ENCODE data around the gene KLHL29.
A peak's percentile ranks its signal among the peaks of the same experiment; 100 is the strongest.

The KLHL29 gene

DNA sequence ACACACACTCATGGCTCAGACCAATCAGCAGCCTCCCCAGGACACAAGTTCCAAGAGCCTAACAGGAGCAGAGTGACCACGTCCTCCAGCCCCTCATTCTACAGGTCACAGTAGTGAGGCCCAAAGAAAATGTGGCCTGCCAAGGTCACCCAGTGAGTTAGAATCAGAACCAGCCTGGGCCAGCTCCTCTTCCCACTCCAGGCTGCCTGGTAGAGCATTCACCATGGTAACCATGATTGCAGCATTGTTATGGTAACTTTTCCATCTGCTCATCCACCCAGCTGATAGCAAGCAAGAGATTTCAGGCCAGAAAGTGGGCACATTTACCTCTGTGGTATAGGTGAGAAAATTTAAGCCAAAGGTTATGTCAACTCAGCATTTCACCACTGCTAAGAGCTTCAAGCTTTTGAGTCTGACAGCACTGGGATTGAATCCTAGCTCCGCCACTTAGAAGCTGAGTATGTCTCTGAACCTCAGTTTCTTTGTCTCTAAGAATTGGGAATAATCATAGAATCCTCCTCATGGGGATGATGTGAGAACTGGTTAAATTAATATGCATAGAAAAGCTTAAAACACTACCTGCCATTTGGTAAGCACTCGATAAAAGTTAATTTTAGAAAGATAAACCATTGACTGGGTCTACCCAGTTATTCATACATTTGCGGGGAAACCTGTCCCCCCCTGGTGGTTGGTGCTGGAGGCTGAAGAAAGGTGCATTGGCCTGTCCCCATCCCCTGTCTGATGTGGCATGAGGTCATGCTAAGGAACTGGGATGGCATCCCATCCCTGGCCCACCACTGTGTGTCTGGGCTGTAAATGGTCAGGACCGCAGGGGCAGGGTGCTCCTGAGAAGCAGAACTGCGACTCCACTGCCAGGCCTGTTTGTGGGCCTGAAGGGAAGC lies 181.5 kb downstream of the KLHL29 start:
- DNase-seq: peak in 6 of 56 donors; percentile 17 to 34 (median 28)

GRCh38 chr2:23567161-23567756 lies 182.3 kb downstream of the KLHL29 start:
- DNase-seq: no peak

- DNase-seq: no peak
These were observed 183.2 kb downstream of the KLHL29 start for GRCh38 chr2:23568211-23568610.

GRCh38 chr2:23568626-23569190 lies 183.7 kb downstream of the KLHL29 start:
- DNase-seq: no peak

DNA sequence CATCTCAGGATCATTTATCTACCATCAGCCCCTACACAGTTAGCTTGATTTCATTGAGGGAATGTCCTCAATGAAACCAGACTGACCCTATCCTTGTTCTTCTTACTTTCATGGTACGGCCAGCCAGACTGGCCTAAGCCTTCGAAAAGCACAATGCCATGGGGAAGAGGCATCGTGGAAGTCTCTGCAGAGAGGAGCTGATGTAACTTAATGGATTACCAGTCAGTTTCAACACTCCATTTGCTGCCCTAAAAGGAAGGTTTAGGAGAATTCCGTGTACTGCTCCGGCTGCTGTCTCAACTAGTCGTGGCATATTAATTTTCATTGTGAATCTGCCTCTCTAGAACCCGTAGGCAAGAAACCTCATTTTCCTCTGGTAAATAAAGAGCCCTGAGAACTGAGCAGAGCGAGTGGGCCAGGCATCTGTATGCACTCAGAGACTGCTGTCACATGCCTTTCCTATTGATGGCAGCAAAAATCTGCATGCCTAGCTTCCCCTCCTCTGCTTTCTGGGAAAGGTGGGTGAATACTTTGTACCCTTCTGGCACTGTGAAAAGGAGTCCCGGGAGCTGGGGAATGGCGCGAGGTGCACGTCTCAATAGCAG lies 184.9 kb downstream of the KLHL29 start:
- peak in 15 of 56 donors; percentile 9 to 63 (median 31) for DNase-seq

DNA sequence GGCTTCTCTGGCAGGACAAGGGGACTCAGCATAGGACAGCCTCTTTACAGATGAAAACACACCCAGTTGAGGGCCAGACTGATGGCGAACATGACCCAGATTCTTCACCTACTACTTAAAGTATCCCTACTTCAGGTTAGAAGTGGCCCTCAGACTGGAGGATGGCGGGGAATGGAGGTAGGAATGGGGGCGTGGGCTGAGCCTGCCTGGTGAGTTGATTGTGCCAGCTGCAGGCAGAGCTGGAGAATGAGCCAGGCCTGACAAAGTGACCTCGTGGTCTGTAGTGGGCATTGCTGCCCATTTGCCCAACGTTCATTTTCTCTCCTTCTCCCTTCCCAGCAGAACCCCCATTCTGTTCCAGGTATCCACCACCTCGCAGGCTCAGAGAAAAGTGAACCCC lies 186.1 kb downstream of the KLHL29 start:
- no peak for DNase-seq

DNA sequence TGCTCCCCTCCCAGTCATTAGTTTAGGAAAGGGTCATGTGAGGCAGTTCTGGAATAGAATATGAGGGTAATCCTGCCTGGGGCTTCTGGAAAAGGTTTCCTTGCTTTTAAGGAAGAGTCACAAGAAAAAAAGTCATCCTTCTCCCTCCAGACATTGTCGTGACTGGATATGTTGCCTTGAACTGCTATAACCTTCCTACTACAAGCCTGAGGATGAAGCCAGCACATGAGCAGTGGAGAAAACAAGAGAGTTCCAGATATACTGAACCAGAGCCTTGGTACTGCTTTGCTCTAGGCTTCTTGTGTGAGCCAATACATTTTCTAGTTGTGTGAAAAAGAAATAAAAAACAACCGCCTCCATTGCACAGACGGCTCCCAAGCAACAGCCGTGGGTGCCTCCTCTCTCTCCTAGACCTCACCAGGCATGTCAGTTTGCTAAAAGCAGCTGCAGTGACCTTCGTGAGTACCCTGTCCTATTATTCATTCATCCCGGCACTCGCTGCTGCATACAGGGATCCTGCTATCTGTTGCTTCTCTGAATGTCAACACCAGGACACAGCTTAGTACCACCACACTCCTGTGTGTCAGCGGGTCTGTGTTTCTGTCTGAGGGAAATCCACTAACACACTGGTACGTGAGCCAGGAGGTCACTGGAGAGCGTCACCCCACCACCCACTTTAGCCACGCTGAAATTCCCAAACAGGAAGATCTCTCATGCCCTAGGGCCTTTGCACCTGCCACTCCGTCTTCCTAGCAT lies 186.7 kb downstream of the KLHL29 start:
- no peak for DNase-seq

- no peak for DNase-seq
These were observed 190.1 kb downstream of the KLHL29 start for GRCh38 chr2:23574919-23575654.

DNA sequence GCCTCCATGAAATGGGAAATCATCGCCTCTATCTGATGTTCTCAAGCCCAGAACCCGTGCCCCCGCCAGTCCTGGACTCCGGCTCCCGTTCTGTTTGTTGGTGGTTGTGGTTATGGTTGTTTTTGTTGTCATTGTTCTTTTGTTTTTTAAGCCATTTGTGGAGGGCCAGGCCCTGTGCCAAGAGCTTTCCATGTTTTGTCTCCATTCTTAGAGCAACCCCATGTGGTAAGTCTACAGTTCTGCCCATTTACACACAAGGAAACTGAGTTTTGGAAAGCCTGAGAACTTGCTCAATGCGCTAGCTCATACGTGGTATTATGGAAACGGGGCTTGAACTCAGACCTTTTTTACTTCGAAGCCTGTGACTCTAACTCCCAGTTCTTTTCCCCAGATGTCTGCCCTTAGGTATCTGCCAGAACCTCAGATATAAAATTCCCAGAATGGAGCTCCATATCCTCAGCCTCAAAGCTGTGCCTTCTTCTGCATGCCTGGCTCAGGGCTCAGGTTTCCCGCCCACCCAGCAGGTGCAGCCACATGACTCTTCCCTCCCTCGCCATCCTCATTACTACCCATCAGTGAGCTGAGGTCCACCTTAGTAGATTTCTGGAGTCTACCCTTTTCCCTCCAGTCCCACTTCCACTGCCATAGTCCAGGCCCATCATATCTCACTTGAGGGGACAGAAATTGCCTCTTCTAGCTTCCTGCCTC lies 194.1 kb downstream of the KLHL29 start:
- no peak for DNase-seq

GRCh38 chr2:23579674-23580073 lies 194.7 kb downstream of the KLHL29 start:
- DNase-seq: no peak

DNA sequence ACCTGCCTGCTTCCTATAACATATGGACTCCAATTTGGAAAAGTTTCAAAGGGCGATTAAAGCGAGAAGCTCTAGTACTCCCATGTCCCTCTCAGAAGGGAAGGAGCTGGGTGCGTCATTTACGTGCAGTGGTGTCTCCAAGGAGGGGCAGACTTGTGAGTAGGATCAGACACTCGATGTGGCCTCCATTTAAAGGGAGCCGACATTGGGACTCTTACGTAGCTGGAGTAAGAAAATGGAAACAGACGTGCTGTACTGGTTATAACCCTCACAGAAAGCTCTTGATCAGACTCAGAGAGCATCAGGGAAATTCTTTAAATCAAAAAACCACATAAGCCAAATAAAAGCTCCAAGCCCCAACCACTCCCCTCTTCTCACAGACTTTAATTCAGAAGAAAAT lies 198.5 kb downstream of the KLHL29 start:
- no peak for DNase-seq

GRCh38 chr2:23584054-23584745 lies 199.2 kb downstream of the KLHL29 start:
- no peak for DNase-seq

DNA sequence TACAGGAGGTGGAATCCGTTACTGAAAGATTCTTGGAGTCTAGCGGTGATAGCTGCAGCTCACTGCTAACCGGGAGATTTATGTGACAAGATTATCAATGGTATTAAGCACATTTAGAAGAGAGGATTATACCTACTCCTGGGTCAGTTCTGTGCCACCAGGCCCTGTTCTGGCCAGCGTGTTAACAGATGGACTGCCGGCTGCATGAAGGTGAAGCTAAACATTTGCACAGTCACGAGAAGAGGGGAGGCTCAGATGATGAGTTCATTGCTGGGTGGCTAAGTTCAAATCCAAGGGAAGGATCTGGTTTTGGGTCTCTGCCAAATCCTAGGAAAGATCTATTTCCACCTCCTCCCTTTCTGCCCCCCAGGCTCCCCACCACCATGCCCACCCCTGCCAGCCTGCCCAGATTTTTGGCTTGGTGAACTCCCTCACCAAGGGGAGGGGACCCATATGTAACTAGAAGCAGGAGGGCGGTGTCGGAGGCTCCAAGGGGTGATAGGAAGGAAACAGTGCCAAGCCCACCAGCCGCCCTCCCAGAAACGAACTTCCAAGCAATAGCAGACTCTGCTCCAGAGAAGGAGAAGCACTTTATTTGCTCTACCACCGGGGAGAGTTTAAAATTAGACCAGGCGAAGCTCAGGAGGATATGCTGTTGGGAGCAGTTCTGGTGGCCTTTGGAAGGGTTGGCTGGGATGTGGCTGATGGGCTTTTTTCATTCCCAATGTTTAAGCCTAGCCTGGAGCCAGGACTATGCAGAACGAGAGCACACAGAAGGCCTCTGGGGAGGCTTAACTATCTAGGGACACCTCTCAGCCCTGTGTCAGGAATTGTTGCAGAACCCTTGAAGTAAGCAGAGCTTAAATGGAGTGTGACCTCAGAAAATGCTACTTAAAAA lies 200.5 kb downstream of the KLHL29 start:
- no peak for DNase-seq

DNA sequence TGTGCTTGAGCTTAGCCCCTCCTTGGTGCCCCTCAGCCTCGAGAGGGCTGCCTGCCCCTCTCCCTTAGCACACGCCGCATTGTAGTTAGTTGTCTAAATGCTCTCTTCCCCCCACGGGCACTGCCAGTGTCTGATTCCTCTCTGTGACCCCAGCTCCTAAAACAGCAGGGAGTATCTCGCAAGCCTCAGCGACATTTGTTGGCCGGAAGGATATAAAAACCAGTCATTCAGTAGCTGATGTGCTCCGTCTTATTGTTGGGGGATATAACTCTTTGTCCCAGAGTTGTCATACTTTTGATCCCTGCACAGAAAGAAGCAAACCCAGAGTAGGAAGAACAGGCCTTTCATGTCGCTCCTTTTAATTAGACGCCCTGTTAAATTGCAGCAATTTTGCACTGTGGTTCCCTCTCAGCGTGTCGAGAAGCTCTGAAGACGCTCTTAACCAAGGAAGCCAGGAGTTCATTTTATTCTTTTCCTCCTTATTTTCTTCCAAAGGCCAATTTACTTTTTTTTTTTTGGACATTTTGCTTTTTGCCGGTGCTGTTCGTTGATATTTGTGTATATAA lies 201.8 kb downstream of the KLHL29 start:
- no peak for DNase-seq

DNA sequence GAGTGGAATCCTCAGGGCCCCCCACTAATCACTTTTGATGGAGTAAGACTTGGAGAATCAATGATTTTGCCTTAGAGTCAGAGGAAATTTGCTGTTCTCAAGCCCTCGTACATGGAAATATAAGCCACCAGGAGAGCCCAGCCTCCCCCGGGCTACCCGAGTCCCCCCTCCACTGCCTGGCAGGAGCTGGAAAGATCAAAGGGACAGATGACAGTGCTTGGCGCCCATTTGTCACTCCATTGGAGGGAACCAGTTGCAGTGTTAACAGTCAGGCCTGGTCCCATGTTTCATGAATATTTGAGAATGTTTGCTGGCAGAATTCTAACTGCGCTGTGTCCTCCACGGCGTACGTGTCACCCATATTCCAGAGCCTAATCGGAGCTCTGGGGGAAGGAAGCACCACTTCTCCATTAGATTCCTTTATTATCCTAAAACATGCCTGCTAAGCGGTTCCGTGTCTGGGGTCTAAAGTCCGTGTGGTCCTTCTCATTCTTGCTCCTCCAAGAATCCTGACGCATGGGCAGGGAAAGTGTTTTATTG lies 202.4 kb downstream of the KLHL29 start:
- DNase-seq: no peak

DNA sequence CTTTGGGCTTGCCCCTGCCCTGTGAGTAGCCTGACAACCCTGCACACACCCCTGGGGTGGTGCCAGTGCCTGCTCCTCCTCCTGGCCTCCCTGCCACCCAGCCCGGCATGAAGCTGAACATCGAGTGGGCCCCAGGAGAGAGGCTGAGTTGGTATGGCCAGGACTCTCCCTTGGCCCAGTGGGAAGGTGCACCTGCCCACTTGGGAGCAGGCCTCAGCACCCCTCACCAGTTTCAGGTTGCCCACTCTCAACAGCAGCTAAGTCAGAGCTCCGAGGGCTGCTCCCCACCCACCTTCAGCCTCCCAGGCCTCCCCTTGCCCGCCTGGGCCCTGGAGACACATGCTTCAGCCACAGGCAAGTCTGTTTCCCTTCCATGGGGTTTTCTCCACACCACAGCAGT lies 203.1 kb downstream of the KLHL29 start:
- no peak for DNase-seq

GRCh38 chr2:23588508-23589201 lies 203.7 kb downstream of the KLHL29 start:
- DNase-seq: peak in 1 of 56 donors; percentile 23

Data from nucleus accumbens (tissue), 56 donors.